ENCODE measurements around the gene HDAC11. TPM values are rescaled to one million over a fixed set of nuclear protein-coding genes. Genes with fewer than 3 reads are reported as not detected.
"Not testable (repeated sequence)": the region's sequence is repeated elsewhere in the genome, so short reads cannot be mapped to it uniquely, and the experiment has no call there.

HDAC11 gene
- total and polyA plus RNA-seq, 7 donors = 9.2 to 29.6 (median 22.3) TPM

DNA sequence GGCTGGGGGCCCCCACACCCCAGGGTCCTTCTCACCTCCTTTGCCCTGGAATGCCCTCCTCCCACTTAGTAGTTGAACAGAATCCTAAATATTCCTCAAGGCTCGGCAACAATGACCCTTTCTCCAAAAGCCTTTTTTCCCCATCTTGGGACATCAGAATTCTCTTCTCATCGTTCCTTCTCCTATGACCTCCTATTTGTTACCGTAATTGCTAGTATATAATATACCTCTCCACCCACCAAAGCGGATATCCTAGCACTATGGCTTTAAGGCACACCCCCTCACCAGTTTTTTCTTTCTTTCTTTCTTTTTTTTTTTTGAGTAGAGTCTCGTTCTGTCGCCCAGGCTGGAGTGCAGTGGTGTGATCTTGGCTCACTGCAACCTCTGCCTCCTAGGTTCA is 16.8 kb downstream of the HDAC11 start:
- Histone ChIP-seq H3K4me1 (peaks cover 12% of the 10 kb centered on the region), H3K27ac (no peak overlapping the region), H3K4me3 (no peak overlapping the region), H3K27me3 (ENCODE audit: insufficient read depth in 3 of 3, low read length in 2 of 3) (no peaks in the 10 kb centered on the region), H3K36me3 (ENCODE audit: insufficient read depth in 1 of 2, low read depth in 1 of 2) (peaks cover 0 to 18% of the 10 kb centered on the region in 2 donors), H3K9me3 (no peaks in the 10 kb centered on the region)
- TF ChIP-seq, protein P1, sequence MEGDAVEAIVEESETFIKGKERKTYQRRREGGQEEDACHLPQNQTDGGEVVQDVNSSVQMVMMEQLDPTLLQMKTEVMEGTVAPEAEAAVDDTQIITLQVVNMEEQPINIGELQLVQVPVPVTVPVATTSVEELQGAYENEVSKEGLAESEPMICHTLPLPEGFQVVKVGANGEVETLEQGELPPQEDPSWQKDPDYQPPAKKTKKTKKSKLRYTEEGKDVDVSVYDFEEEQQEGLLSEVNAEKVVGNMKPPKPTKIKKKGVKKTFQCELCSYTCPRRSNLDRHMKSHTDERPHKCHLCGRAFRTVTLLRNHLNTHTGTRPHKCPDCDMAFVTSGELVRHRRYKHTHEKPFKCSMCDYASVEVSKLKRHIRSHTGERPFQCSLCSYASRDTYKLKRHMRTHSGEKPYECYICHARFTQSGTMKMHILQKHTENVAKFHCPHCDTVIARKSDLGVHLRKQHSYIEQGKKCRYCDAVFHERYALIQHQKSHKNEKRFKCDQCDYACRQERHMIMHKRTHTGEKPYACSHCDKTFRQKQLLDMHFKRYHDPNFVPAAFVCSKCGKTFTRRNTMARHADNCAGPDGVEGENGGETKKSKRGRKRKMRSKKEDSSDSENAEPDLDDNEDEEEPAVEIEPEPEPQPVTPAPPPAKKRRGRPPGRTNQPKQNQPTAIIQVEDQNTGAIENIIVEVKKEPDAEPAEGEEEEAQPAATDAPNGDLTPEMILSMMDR (IDR thresholded peaks at IDR 0.05) = no peak
- WGBS, 3 donors = 73 to 78% (median 77%) methylated on average over 6 of the region's 6 CpGs
- ATAC-seq (peak in 1 of 4 donors; percentile 4), DNase-seq (peak in 1 of 2 donors; percentile 5)
- intact Hi-C loops (cut with DNase I) = loop anchor here (1.0 to 2.0 kb wide), 2 partner anchors 152 kb away; no protein-coding TSS in a partner anchor

DNA sequence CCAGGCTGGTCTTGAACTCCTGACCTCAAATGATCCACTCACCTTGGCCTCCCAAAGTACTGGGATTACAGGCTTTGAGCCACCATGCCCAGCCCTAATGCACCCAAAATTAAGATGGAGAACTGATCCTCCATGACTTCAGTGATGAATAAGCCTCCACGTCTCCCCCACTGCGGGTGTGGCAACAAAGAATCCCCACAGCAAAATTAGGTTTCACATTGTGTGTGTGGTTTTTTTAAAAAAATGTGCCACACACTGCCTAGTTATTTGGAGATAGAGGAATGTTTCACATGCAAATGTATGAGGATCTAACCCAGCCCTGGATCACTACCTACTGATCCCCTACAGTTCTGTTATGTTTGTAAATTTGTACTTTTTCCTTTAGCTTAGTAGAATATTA is 17.3 kb downstream of the HDAC11 start:
- 82 to 86% (median 83%) methylated on average over 2 of the region's 2 CpGs for WGBS, 3 donors
- ATAC-seq (no peak), DNase-seq (peak in 1 of 2 donors; percentile 39)
- Histone ChIP-seq H3K4me1 (peaks cover 12% of the 10 kb centered on the region), H3K27me3 (ENCODE audit: insufficient read depth in 3 of 3, low read length in 2 of 3) (no peaks in the 10 kb centered on the region), H3K27ac (no peak overlapping the region), H3K9me3 (no peaks in the 10 kb centered on the region), H3K36me3 (ENCODE audit: insufficient read depth in 1 of 2, low read depth in 1 of 2) (peaks cover 0 to 18% of the 10 kb centered on the region in 2 donors), H3K4me3 (no peak overlapping the region)
- TF ChIP-seq, protein P1 (IDR thresholded peaks at IDR 0.05) = no peak
- intact Hi-C loops (cut with DNase I) = loop anchor here in 1 of 2 donors (2.0 kb wide), 1 partner anchor 151 kb away; no protein-coding TSS in a partner anchor

DNA sequence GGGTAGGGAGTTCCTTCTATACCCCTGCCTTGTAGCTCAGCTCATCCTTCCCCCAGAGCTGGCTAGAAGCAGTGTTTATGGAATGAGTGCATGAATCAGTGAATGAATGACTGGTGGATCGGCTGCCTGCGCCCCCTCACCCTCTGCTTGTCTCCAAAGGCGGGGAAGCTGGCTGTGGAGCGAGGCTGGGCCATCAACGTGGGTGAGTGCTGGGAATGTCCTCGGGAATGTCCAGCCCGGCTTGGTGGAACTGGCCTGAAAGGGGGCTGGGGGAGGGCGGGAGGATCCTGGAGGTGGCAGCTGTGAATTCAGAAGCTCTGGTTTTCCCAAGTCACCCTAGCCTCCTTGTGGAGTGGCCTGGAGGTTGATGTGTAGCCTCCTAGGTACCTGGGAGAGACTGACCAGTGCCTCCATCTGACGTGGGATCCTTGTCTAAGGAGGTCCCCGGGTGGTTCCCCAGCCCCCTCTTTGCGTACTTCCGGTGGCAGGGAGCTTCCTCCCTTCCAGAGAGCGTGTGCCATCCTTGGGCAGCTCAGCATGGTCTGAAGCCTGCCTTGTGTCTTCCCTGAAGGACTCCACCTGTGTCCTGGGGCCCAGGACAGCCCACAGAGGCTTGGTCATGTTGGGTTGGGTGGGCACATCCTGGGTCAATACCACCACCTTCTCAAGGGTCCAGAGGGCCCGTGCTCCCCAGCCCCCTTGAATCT is 18.4 kb downstream of the HDAC11 start:
- Histone ChIP-seq H3K9me3 (no peaks in the 10 kb centered on the region), H3K4me1 (peaks cover 12% of the 10 kb centered on the region), H3K27me3 (ENCODE audit: insufficient read depth in 3 of 3, low read length in 2 of 3) (no peaks in the 10 kb centered on the region), H3K36me3 (ENCODE audit: insufficient read depth in 1 of 2, low read depth in 1 of 2) (peaks cover 0 to 17% of the 10 kb centered on the region in 2 donors), H3K27ac (no peak overlapping the region), H3K4me3 (no peak overlapping the region)
- ATAC-seq (no peak), DNase-seq (peak in 1 of 2 donors; percentile 48)
- 81 to 86% (median 84%) methylated on average over 14 of the region's 14 CpGs for WGBS, 3 donors
- TF ChIP-seq, protein P1 (IDR thresholded peaks at IDR 0.05) = no peak
- intact Hi-C loops (cut with DNase I) = no loop called here

- peak in 1 of 2 donors; percentile 36 for DNase-seq
- intact Hi-C loops (cut with DNase I); H3K27ac ChIP-seq; ATAC-seq; H3K9me3 ChIP-seq; H3K4me3 ChIP-seq; H3K27me3 ChIP-seq (ENCODE audit: insufficient read depth in 3 of 3, low read length in 2 of 3): not testable (repeated sequence)
- H3K36me3 ChIP-seq (ENCODE audit: insufficient read depth in 1 of 2, low read depth in 1 of 2) = peaks cover 0 to 18% of the 10 kb centered on the region in 2 donors
- 96 to 99% (median 97%) methylated on average over 10 to 11 of the region's 11 CpGs for WGBS, 3 donors
- H3K4me1 ChIP-seq = peaks cover 12% of the 10 kb centered on the region
These were observed 19.1 kb downstream of the HDAC11 start for GRCh38 chr3:13499246-13499645.

DNA sequence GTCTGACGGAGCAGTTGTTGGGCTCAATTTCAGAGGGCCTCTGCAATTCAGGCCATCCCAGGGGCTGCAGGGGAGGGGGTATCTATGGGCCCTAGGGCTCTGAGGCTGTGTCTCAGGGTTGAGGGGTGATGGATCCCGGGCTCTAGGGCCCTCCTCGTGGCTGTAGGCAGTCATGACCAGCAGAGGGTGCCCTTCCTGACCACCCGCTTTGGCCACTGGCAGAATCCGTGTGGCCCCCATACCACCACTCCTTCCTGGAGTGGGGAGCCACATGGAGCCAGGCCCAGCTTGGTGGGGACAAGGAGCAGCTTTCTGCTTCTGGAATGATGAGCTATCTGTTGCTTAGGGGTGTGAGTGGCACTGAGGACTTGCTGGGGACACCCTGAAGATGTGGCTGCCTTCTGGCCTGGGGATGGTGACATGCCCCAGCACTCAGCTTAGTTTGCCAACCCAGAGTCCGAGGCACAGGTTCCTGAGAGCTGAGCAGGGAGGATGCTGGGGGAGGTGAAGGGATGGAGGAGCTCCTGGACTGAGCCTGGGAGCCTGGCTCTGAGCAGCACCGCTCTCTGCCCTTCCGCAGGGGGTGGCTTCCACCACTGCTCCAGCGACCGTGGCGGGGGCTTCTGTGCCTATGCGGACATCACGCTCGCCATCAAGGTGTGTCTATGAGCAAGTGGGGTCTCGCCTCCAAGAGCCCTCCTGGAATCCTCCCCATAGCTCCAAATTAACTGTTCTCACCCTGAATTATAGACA is 20.2 kb downstream of the HDAC11 start:
- H3K36me3 ChIP-seq (ENCODE audit: insufficient read depth in 1 of 2, low read depth in 1 of 2) = peaks cover 0 to 21% of the 10 kb centered on the region in 2 donors
- intact Hi-C loops (cut with DNase I) = no loop called here
- no peaks in the 10 kb centered on the region for H3K27me3 ChIP-seq (ENCODE audit: insufficient read depth in 3 of 3, low read length in 2 of 3)
- H3K27ac ChIP-seq = no peak overlapping the region
- ATAC-seq (no peak), DNase-seq (peak in 1 of 2 donors; percentile 64)
- TF ChIP-seq, protein P1 (IDR thresholded peaks at IDR 0.05) = peak; percentile 29
- no peak overlapping the region for H3K4me3 ChIP-seq
- peaks cover 8% of the 10 kb centered on the region for H3K4me1 ChIP-seq
- WGBS, 3 donors = 87 to 89% (median 88%) methylated on average over 15 of the region's 15 CpGs
- no peaks in the 10 kb centered on the region for H3K9me3 ChIP-seq

Measured in psoas muscle (tissue), 8 donors.